NCI-H2196 treated with DMSO at 0.1 percent for 48 hours (cell line): Measurements from ENCODE around the gene AGPAT1.

Experiments used
- DNase-seq: peaks from one replicate; lab custom pipeline; 2025; ENCODE audit not compliant: unreplicated experiment; lab: John Stamatoyannopoulos, UW

Gene AGPAT1

DNA sequence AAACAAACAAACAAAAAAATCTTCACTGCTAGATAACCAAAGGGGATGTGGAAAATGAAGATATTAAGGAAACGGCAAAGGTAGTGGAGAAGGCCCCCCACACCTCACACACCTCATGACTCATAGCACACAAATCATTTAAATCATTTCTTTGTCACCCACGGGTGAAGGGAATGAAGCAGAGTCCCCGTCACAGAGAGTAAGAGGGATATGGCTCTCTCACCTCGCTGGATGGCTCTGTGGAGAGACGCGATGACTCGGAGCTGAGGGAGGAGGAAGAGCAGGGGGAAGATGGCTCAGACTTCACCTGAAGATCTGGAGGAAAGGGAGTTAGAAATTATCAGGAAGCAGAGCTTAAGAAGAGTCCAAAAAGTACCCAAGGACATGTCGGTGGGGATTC lies 49.0 kb downstream of the AGPAT1 start:
- no peak for DNase-seq

DNA sequence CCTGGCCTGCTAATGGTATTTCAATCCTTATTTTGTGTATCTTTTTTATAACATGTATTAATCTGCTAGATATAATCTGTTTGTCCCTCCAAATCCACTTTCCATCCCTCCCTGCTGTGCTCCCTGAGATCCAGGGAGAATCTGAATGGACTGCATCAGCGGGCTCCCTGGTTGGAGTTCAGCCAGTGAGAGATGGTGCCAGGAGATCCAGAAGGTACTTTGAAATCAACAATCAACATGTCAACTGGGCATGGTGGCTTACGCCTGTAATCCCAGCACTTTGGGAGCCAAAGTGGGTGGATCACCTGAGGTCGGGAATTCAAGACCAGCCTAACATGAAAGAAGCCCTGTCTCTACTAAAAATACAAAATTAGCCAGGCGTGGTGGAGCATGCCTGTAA lies 52.2 kb downstream of the AGPAT1 start:
- DNase-seq = no peak

DNA sequence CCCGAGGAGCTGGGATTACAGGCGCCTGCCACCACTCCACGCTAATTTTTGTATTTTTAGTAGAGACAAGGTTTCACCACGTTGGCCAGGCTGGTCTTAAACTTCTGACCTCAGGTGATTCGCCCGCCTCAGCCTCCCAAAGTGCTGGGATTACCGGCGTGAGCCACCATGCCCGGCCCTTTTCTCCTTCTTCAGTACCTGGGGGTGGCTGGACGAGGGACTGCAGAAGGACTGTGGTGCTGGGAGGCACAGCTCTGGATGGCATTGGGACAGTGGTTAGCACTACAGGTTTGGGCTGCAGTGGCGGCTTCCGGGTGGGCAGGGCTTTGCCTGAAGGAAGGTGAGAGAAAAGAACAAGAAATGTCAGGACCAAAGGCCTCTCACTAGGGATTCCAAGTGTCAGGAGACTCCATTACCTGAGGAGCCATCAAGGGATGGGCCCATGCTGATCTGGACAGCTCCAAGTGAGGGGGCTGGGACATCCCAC lies 55.3 kb downstream of the AGPAT1 start:
- DNase-seq = no peak

GRCh38 chr6:32118782-32119628 lies 56.9 kb downstream of the AGPAT1 start:
- DNase-seq = peak; percentile 83
